Naive thymus-derived CD4-positive, alpha-beta T cell (primary cell): Measurements from ENCODE around the gene COL6A1. TPM values are rescaled to one million over a fixed set of nuclear protein-coding genes. Genes with fewer than 3 reads are reported as not detected.
"Not testable (repeated sequence)": the region's sequence is repeated elsewhere in the genome, so short reads cannot be mapped to it uniquely, and the experiment has no call there.

Source experiments
- ATAC-seq: fragments of 150-1000 bp; cut with Tn5 transposase; 2 replicates; pipeline ENCODE4 v1.10.0; 2021; ENCODE audit warnings: mild to moderate bottlenecking, moderate library complexity
- CTCF ChIA-PET: fragments of 350-600 bp; sonication (Branson Sonifier 250); formaldehyde crosslinking; loops from one replicate; lab custom pipeline; 2021; ENCODE audit warnings: antibody characterized with exemption; lab: Charles Lee
- POLR2A ChIA-PET: fragments of 350-600 bp; sonication (Branson Sonifier 250); formaldehyde crosslinking; loops from one replicate; lab custom pipeline; 2021; ENCODE audit warnings: antibody characterized with exemption, inconsistent platforms; lab: Charles Lee
- DNase-seq, 9 donors: peaks; one replicate each; pipeline versions ENCODE4 v3.0.0 to v3.0.0-alpha.2; 2020 to 2022; ENCODE audit warnings: mixed read lengths in 1 of 9
- H3K27ac ChIP-seq: one replicate; pipeline ENCODE4 v1.7.0; 2013; ENCODE audit warnings: mild to moderate bottlenecking, low read depth, low read length, moderate library complexity
- H3K27me3 ChIP-seq, 2 donors: one replicate each; pipeline ENCODE4 v1.7.0; 2013; ENCODE audit warnings: low read length in 2 of 2, mild to moderate bottlenecking in 2 of 2, moderate library complexity in 2 of 2; ENCODE audit not compliant: control insufficient read depth in 2 of 2, insufficient read depth in 2 of 2
- H3K36me3 ChIP-seq, 3 experiments: 1 replicate in 2 of 3; 2 replicates in 1 of 3; pipeline ENCODE4 v1.7.0; 2013; ENCODE audit warnings: low read length in 3 of 3, mild to moderate bottlenecking in 3 of 3, moderate library complexity in 1 of 3; ENCODE audit not compliant: insufficient read depth in 3 of 3, control insufficient read depth in 2 of 3
- H3K4me1 ChIP-seq, 2 donors: one replicate each; pipeline ENCODE4 v1.7.0; 2013; ENCODE audit warnings: low read length in 2 of 2, mild to moderate bottlenecking in 2 of 2, moderate library complexity in 1 of 2; ENCODE audit not compliant: control insufficient read depth in 2 of 2, insufficient read depth in 2 of 2
- H3K4me3 ChIP-seq: 2 replicates; pipeline ENCODE4 v1.7.0; 2013; ENCODE audit warnings: mild to moderate bottlenecking, low read length
- H3K9me3 ChIP-seq, 3 experiments: 1 replicate in 2 of 3; 2 replicates in 1 of 3; pipeline ENCODE4 v1.7.0; 2013; ENCODE audit warnings: low read length in 3 of 3; ENCODE audit not compliant: control insufficient read depth in 2 of 3
- H3K27ac Mint-ChIP-seq, 9 donors: one replicate each; pipeline ENCODE4 v1.8.0; 2020 to 2022; ENCODE audit warnings: mixed read lengths in 9 of 9, mild to moderate bottlenecking in 8 of 9, moderate library complexity in 5 of 9, inconsistent platforms in 2 of 9
- H3K27me3 Mint-ChIP-seq, 5 donors: one replicate each; pipeline ENCODE4 v1.8.0; 2021 to 2022; ENCODE audit warnings: mixed read lengths in 5 of 5, mild to moderate bottlenecking in 1 of 5
- H3K36me3 Mint-ChIP-seq, 5 donors: one replicate each; pipeline ENCODE4 v1.8.0; 2020 to 2022; ENCODE audit warnings: mixed read lengths in 5 of 5, mild to moderate bottlenecking in 3 of 5, inconsistent platforms in 1 of 5
- H3K4me1 Mint-ChIP-seq, 7 donors: one replicate each; pipeline ENCODE4 v1.8.0; 2020 to 2022; ENCODE audit warnings: mixed read lengths in 7 of 7, mild to moderate bottlenecking in 3 of 7, inconsistent platforms in 1 of 7
- H3K4me3 Mint-ChIP-seq, 10 donors: one replicate each; pipeline ENCODE4 v1.8.0; 2020 to 2022; ENCODE audit warnings: mild to moderate bottlenecking in 10 of 10, mixed read lengths in 10 of 10, moderate library complexity in 6 of 10, inconsistent platforms in 2 of 10
- H3K9me3 Mint-ChIP-seq, 11 donors: one replicate each; pipeline ENCODE4 v1.8.0; 2020 to 2022; ENCODE audit warnings: mixed read lengths in 11 of 11, mild to moderate bottlenecking in 4 of 11, inconsistent platforms in 1 of 11, moderate library complexity in 1 of 11
- intact Hi-C, 2 donors: fragments of 100-400 bp; cut with micrococcal nuclease; formaldehyde crosslinking; loops; one replicate each; pipeline ENCODE4 v1.15.1; 2023
- polyA plus RNA-seq, 2 donors: library from polyadenylated mRNA; unstranded; fragments of 300-500 nt; fragmentation: Illumina TruSeq; gene quantifications; one replicate each; pipeline ENCODE4 v1.2.3, GENCODE V29; 2021
- total RNA-seq, 6 experiments: library from RNA in 5 of 6; stranded (reverse) in 5 of 6; gene quantifications; 1 replicate in 5 of 6; 2 replicates in 1 of 6; pipeline ENCODE4 v1.2.3 and lab custom pipeline; 2021 to 2026

Gene COL6A1
- total and polyA plus RNA-seq, 7 experiments from 2014 or later = 0.22 to 17.1 (median 6.0) TPM

DNA sequence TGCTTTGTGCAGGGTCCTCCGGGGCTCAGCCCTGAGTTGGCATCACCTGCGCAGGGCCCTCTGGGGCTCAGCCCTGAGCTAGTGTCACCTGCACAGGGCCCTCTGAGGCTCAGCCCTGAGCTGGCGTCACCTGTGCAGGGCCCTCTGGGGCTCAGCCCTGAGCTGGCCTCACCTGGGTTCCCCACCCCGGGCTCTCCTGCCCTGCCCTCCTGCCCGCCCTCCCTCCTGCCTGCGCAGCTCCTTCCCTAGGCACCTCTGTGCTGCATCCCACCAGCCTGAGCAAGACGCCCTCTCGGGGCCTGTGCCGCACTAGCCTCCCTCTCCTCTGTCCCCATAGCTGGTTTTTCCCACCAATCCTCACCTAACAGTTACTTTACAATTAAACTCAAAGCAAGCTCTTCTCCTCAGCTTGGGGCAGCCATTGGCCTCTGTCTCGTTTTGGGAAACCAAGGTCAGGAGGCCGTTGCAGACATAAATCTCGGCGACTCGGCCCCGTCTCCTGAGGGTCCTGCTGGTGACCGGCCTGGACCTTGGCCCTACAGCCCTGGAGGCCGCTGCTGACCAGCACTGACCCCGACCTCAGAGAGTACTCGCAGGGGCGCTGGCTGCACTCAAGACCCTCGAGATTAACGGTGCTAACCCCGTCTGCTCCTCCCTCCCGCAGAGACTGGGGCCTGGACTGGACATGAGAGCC, 22.7 kb downstream of the COL6A1 start:
- no peaks in the 10 kb centered on the region for H3K36me3 ChIP-seq
- peaks cover 0 to 4% (median 0%) of the 10 kb centered on the region in 11 donors for H3K9me3 Mint-ChIP-seq
- no peak overlapping the region for H3K27ac ChIP-seq
- no peaks in the 10 kb centered on the region for H3K27me3 ChIP-seq
- no peak overlapping the region for H3K4me3 Mint-ChIP-seq
- ChIA-PET POLR2A (no interaction called here), CTCF (no interaction called here)
- ATAC-seq (no peak), DNase-seq (peak in 1 of 9 donors; percentile 14)
- H3K27me3 Mint-ChIP-seq = no peaks in the 10 kb centered on the region
- no peaks in the 10 kb centered on the region for H3K36me3 Mint-ChIP-seq
- H3K4me3 ChIP-seq = no peak overlapping the region
- no peaks in the 10 kb centered on the region for H3K4me1 Mint-ChIP-seq
- H3K9me3 ChIP-seq = no peaks in the 10 kb centered on the region
- peak overlapping the region in 1 of 9 donors; percentile 23 for H3K27ac Mint-ChIP-seq
- intact Hi-C loops = no loop called here
- no peaks in the 10 kb centered on the region for H3K4me1 ChIP-seq

DNA sequence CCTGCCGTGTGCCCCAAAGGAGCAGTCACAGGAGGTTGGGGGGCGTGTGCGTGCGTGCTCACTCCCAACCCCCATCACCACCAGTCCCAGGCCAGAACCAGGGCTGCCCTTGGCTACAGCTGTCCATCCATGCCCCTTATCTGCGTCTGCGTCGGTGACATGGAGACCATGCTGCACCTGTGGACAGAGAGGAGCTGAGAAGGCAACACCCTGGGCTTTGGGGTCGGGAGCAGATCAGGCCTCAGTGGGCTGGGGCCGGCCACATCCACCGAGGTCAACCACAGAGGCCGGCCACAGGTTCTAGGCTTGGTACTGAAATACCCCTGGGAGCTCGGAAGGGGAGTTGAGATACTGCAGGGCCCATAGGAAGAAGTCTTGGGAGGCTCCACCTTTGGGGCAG, 23.5 kb downstream of the COL6A1 start:
- ATAC-seq (no peak), DNase-seq (peak in 1 of 9 donors; percentile 16)
- Mint-ChIP-seq H3K4me1 (no peaks in the 10 kb centered on the region), H3K27me3 (no peaks in the 10 kb centered on the region), H3K36me3 (peaks cover 0 to 4% (median 0%) of the 10 kb centered on the region in 5 donors), H3K27ac (no peak overlapping the region), H3K9me3 (peaks cover 0 to 8% (median 0%) of the 10 kb centered on the region in 11 donors), H3K4me3 (no peak overlapping the region)
- Histone ChIP-seq H3K9me3 (no peaks in the 10 kb centered on the region), H3K27me3 (no peaks in the 10 kb centered on the region), H3K27ac (no peak overlapping the region), H3K4me1 (no peaks in the 10 kb centered on the region), H3K4me3 (no peak overlapping the region), H3K36me3 (no peaks in the 10 kb centered on the region)
- ChIA-PET CTCF (no interaction called here), POLR2A (no interaction called here)
- intact Hi-C loops = no loop called here

- Histone ChIP-seq H3K4me3 (no peak overlapping the region), H3K36me3 (no peaks in the 10 kb centered on the region), H3K27ac (no peak overlapping the region), H3K27me3 (no peaks in the 10 kb centered on the region), H3K9me3 (no peaks in the 10 kb centered on the region), H3K4me1 (no peaks in the 10 kb centered on the region)
- no peak overlapping the region for H3K27ac Mint-ChIP-seq
- ChIA-PET POLR2A (no interaction called here), CTCF (no interaction called here)
- peaks cover 0 to 4% (median 0%) of the 10 kb centered on the region in 5 donors for H3K36me3 Mint-ChIP-seq
- H3K4me1 Mint-ChIP-seq = no peaks in the 10 kb centered on the region
- ATAC-seq (no peak), DNase-seq (peak in 1 of 9 donors; percentile 14)
- H3K27me3 Mint-ChIP-seq = no peaks in the 10 kb centered on the region
- intact Hi-C loops = no loop called here
- peaks cover 0 to 8% (median 0%) of the 10 kb centered on the region in 11 donors for H3K9me3 Mint-ChIP-seq
- H3K4me3 Mint-ChIP-seq = no peak overlapping the region
Observed at GRCh38 chr21:46005481-46005881, 23.9 kb downstream of the COL6A1 start.

- H3K4me1 ChIP-seq, H3K9me3 ChIP-seq, H3K9me3 Mint-ChIP-seq, H3K27me3 Mint-ChIP-seq, H3K27ac Mint-ChIP-seq, H3K4me3 Mint-ChIP-seq, intact Hi-C loops, H3K4me3 ChIP-seq, ATAC-seq, H3K36me3 Mint-ChIP-seq, H3K27ac ChIP-seq, H3K4me1 Mint-ChIP-seq, CTCF ChIA-PET, H3K27me3 ChIP-seq, POLR2A ChIA-PET, H3K36me3 ChIP-seq: not testable (repeated sequence)
- DNase-seq = peak in 1 of 9 donors; percentile 13
Observed at GRCh38 chr21:46005894-46006546, 24.4 kb downstream of the COL6A1 start.

DNA sequence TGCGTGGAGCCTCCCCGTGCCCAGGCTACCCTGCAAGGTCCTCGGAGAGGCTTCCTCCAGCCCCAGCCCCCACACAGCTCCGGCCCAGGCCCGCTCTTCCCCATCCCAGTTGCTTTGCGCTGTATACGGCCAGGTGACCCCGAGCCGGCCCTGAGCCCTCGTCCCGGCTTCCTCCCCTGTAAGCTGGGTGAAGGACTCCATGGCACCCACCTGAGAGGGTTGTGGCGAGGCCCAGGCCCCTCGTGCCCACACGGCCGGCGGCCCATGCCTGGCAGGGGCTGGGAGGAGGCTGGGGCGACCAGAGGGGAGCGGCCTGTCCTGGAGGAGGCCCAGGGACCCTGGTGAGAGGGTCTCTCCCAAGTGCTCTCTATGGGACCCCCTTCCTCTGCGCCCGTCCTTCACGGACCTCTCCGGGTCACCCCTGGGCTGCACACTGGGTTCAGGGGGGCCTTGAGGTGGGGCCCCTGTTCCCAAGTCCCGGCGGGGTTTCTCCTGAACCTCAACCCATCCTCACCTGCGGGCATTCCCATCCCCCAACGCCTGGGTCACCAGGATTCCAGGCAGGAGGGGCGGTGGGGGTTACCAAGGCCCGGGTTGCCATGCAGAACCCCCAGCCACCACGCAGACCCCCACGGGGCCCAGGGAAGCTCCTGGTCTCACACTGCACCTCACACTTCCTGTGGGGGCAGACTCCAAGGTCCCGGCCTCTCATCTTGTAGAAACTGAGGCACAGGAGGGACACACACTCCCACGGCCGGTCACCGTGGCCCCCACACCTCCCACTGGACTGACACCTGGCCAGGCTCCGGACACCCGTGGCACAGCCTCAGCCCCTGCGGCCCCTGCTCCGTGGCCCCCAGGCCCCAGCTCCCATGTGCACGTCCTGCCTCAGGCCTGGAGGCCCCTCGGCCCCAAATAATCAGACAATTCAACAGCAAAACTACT, 25.2 kb downstream of the COL6A1 start:
- Mint-ChIP-seq H3K9me3 (peaks cover 0 to 8% (median 0%) of the 10 kb centered on the region in 11 donors), H3K27ac (no peak overlapping the region), H3K36me3 (peaks cover 0 to 4% (median 0%) of the 10 kb centered on the region in 5 donors), H3K4me3 (no peak overlapping the region), H3K4me1 (no peaks in the 10 kb centered on the region), H3K27me3 (no peaks in the 10 kb centered on the region)
- no peaks in the 10 kb centered on the region for H3K36me3 ChIP-seq
- POLR2A ChIA-PET = no interaction called here
- no peaks in the 10 kb centered on the region for H3K9me3 ChIP-seq
- no peaks in the 10 kb centered on the region for H3K4me1 ChIP-seq
- DNase-seq (peak in 1 of 9 donors; percentile 13), ATAC-seq (no peak)
- CTCF ChIA-PET = no interaction called here
- no peak overlapping the region for H3K27ac ChIP-seq
- H3K4me3 ChIP-seq = no peak overlapping the region
- no peaks in the 10 kb centered on the region for H3K27me3 ChIP-seq
- intact Hi-C loops = no loop called here

DNA sequence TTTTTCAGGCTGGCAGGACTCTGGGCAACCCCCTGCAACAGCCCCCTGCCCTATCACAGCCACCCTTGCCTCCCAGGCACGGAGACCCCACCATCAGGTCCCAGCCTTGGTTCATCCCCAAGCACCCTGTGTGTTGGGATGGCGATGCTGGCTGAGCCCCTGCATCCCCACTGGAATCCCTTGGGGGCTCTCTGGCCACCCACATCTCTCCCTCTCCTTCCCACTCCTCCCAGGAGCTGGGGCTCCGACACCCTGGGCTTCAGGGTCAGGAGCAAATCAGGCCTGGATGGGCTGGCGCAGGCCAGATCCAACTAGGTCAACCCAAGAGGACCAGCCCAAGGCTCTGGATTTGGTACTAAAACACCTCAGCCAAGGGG, 25.9 kb downstream of the COL6A1 start:
- intact Hi-C loops = no loop called here
- Histone ChIP-seq H3K9me3 (no peaks in the 10 kb centered on the region), H3K4me1 (no peaks in the 10 kb centered on the region), H3K27me3 (no peaks in the 10 kb centered on the region), H3K36me3 (no peaks in the 10 kb centered on the region), H3K4me3 (no peak overlapping the region), H3K27ac (no peak overlapping the region)
- DNase-seq (no peak), ATAC-seq (no peak)
- Mint-ChIP-seq H3K27me3 (no peaks in the 10 kb centered on the region), H3K27ac (peak overlapping the region in 1 of 9 donors; percentile 25), H3K4me1 (no peaks in the 10 kb centered on the region), H3K4me3 (no peak overlapping the region), H3K36me3 (peaks cover 0 to 4% (median 0%) of the 10 kb centered on the region in 5 donors), H3K9me3 (peaks cover 0 to 8% (median 0%) of the 10 kb centered on the region in 11 donors)
- ChIA-PET CTCF (no interaction called here), POLR2A (no interaction called here)
